Neural progenitor cell (in vitro differentiated cells): ENCODE results near the gene CYB5R3.

ENCODE experiments used
- CTCF ChIP-seq: fragments of 200-600 bp; sonication (generic); IDR thresholded peaks from 2 replicates; pipeline ENCODE4 v1.5.1; 2017; ENCODE audit warnings: antibody characterized with exemption, mild to moderate bottlenecking
- EZH2 ChIP-seq: fragments of 200-600 bp; sonication (generic); IDR thresholded peaks from 2 replicates; pipeline ENCODE4 v1.6.1; 2017; ENCODE audit warnings: antibody characterized with exemption, mild to moderate bottlenecking, moderate library complexity

GRCh38 chr22:42655693-42656092 lies 6.5 kb upstream of the CYB5R3 start:
- TF ChIP-seq CTCF = no peak
- no peak for TF ChIP-seq EZH2
